ENCODE measurements around the gene CCDC182. TPM values are rescaled to one million over a fixed set of nuclear protein-coding genes. Genes with fewer than 3 reads are reported as not detected.

CCDC182 gene
- polyA plus RNA-seq, 1 of the 3 experiments (the other 2 are of a cell fraction), result not detected

DNA sequence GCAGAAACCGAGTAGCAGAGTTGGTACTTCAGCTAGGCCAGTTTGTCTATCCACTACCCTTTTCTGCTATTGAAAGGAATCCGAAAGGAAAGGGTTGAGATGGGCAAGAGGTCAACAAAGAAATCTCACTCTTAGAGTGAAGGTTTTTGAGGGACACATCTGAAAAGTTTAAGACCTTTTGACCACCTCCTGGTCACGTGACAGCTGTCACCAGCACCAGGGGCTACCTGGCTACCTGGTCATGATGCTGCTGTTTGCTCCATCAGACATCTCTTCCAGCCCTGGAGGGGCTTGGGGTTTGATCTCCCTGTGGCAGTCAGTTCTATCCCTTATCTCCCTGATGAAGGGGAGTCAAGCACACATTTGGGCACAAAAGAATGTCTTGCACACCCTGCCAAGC is 7.6 kb downstream of the CCDC182 start:
- Histone ChIP-seq H3K9ac (no peak overlapping the region), H3K4me3 (ENCODE audit: low read depth in 2 of 2, low read length in 1 of 2) (no peak overlapping the region), H4K20me1 (ENCODE audit: insufficient read depth) (no peaks in the 10 kb centered on the region), H3K27me3 (ENCODE audit: insufficient read depth) (peaks cover 22% of the 10 kb centered on the region), H2AFZ (ENCODE audit: low read depth) (no peak overlapping the region), H3K4me1 (ENCODE audit: control insufficient read depth in 1 of 2, insufficient read depth in 2 of 2, low read depth in 1 of 2, low read length in 1 of 2) (peaks cover 0 to 17% of the 10 kb centered on the region in 2 experiments; a peak in 2 of 4 replicates), H3K79me2 (ENCODE audit: insufficient read depth) (no peaks in the 10 kb centered on the region), H3K4me2 (no peak overlapping the region), H3K27ac (ENCODE audit: low read depth in 2 of 2, low read length in 1 of 2) (no peak overlapping the region), H3K9me3 (no peaks in the 10 kb centered on the region), H3K9me2 (no peaks in the 10 kb centered on the region), H3F3A (replicated peaks; ENCODE audit: insufficient read depth) (no peaks in the 10 kb centered on the region), H3K36me3 (replicated peaks in 1 of 2; ENCODE audit: control insufficient read depth in 1 of 2, insufficient read depth in 2 of 2, low read length in 1 of 2) (no peaks in the 10 kb centered on the region)
- CTCF ChIA-PET, result interaction anchor here (0.6 to 2.1 kb wide), 5 partner anchors 10 to 525 kb away, joined by 3 to 12 read pairs (median 4); no protein-coding TSS in a partner anchor
- no peak for DNase-seq
- TF ChIP-seq IRF3 (IDR thresholded peaks at IDR 0.05; ENCODE audit: low read depth, low read length) (no peak), JUND (IDR thresholded peaks at IDR 0.05) (no peak), PBX3 (IDR thresholded peaks at IDR 0.05) (no peak), RXRA (IDR thresholded peaks at IDR 0.05; ENCODE audit: borderline replicate concordance, low read depth) (no peak), MEF2A (IDR thresholded peaks at IDR 0.05; ENCODE audit: borderline replicate concordance, low read depth) (no peak), SIN3A (IDR thresholded peaks at IDR 0.05; ENCODE audit: borderline replicate concordance, low read depth, low read length) (no peak), MXI1 (IDR thresholded peaks at IDR 0.05; ENCODE audit: low read depth, low read length) (no peak), FOSL2 (IDR thresholded peaks at IDR 0.05; ENCODE audit: borderline replicate concordance, low read depth) (no peak), TEAD4 (IDR thresholded peaks at IDR 0.05; ENCODE audit: borderline replicate concordance, insufficient read depth) (no peak), TAF1 (IDR thresholded peaks at IDR 0.05; ENCODE audit: borderline replicate concordance, low read depth, low read length) (no peak), NFIC (IDR thresholded peaks at IDR 0.05; ENCODE audit: borderline replicate concordance) (no peak), YY1 (IDR thresholded peaks at IDR 0.05; ENCODE audit: low read depth) (no peak), ZBTB33 (IDR thresholded peaks at IDR 0.05; ENCODE audit: borderline replicate concordance, low read depth) (no peak), RCOR1 (IDR thresholded peaks at IDR 0.05; ENCODE audit: low read length) (no peak), POLR2AphosphoS5 (IDR thresholded peaks at IDR 0.05; ENCODE audit: low read depth, low read length) (no peak), EP300 (IDR thresholded peaks at IDR 0.05; ENCODE audit: borderline replicate concordance in 1 of 2, low read depth in 1 of 2, low read length in 1 of 2) (no peak), USF1 (IDR thresholded peaks at IDR 0.05; ENCODE audit: borderline replicate concordance, low read depth) (no peak), RFX5 (IDR thresholded peaks at IDR 0.05; ENCODE audit: low read length) (no peak), ELF1 (IDR thresholded peaks at IDR 0.05) (no peak)
- WGBS (ENCODE audit: low lambda C conversion rate), result 22% methylated on average over 3 of the region's 3 CpGs
- POLR2A ChIA-PET, result no interaction called here

Measured in SK-N-SH (cell line).